WTC11 (cell line): Measurements from ENCODE around the gene ZNF236.

Experiments
- ELF4 ChIP-seq: sonication (generic); formaldehyde crosslinking; IDR thresholded peaks from 2 replicates; pipeline ENCODE4 v1.8.1; 2022; ENCODE audit warnings: low read depth, mild to moderate bottlenecking, moderate library complexity, missing genetic modification reagents
- ESRRA ChIP-seq: sonication (generic); formaldehyde crosslinking; IDR thresholded peaks from 2 replicates; pipeline ENCODE4 v1.8.1; 2022; ENCODE audit warnings: mild to moderate bottlenecking, missing genetic modification reagents, borderline replicate concordance
- ETV6 ChIP-seq: sonication (generic); formaldehyde crosslinking; IDR thresholded peaks from 2 replicates; pipeline ENCODE4 v1.8.1; 2022; ENCODE audit warnings: mild to moderate bottlenecking, missing genetic modification reagents
- FOXK1 ChIP-seq: sonication (generic); formaldehyde crosslinking; IDR thresholded peaks from 2 replicates; pipeline ENCODE4 v1.8.0; 2022; ENCODE audit warnings: mild to moderate bottlenecking, moderate library complexity, missing genetic modification reagents
- NFE2L1 ChIP-seq: sonication (generic); formaldehyde crosslinking; IDR thresholded peaks from 2 replicates; pipeline ENCODE4 v1.8.1; 2023; ENCODE audit warnings: missing genetic modification reagents
- NR2C2 ChIP-seq: sonication (generic); formaldehyde crosslinking; IDR thresholded peaks from 2 replicates; pipeline ENCODE4 v1.8.0; 2022; ENCODE audit warnings: mild to moderate bottlenecking, missing genetic modification reagents
- SP1 ChIP-seq: sonication (generic); formaldehyde crosslinking; conservative IDR thresholded peaks from 2 replicates; pipeline ENCODE4 v1.8.1; 2022; ENCODE audit warnings: missing genetic modification reagents
- ZNF232 ChIP-seq: sonication (generic); formaldehyde crosslinking; IDR thresholded peaks from 2 replicates; pipeline ENCODE4 v1.8.0; 2022; ENCODE audit warnings: mild to moderate bottlenecking, missing genetic modification reagents
- TF ChIP-seq, protein P1 (sequence below): sonication (generic); formaldehyde crosslinking; IDR thresholded peaks from 2 replicates; pipeline ENCODE4 v1.8.1; 2022; ENCODE audit warnings: mild to moderate bottlenecking, missing genetic modification reagents, moderate library complexity, borderline replicate concordance
- TF ChIP-seq, protein P2 (sequence below): fragments of 200-600 bp; IDR thresholded peaks from 2 replicates; pipeline ENCODE4 v1.8.0; 2022; ENCODE audit warnings: antibody characterized with exemption
- TF ChIP-seq, protein P3 (sequence below): sonication (generic); formaldehyde crosslinking; IDR thresholded peaks from 2 replicates; pipeline ENCODE4 v1.8.0; 2023; ENCODE audit warnings: mild to moderate bottlenecking, missing genetic modification reagents
- TF ChIP-seq, protein P4 (sequence below): sonication (generic); formaldehyde crosslinking; IDR thresholded peaks from 2 replicates; pipeline ENCODE4 v1.8.0; 2022; ENCODE audit warnings: mild to moderate bottlenecking, missing genetic modification reagents

DNA sequence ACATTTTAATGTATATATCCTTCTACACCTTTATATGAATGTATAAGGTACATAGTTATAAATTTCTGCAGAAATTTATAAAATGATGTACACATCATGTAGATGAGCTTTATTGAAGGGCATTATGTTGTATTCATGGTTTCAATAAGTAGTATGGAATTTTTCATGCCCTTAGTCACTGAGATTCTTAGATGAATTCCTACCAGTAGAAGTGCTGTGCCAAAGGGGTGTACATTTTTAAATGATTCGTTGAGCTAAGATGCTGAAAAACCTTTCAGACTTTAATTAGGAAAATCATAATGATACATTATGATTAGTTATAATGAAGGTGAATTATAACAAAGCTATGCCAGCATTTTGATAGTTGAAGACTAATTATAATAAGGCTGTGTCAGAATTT, 115.2 kb downstream of the ZNF236 start:
- TF ChIP-seq ESRRA = no peak
- TF ChIP-seq, protein P1, sequence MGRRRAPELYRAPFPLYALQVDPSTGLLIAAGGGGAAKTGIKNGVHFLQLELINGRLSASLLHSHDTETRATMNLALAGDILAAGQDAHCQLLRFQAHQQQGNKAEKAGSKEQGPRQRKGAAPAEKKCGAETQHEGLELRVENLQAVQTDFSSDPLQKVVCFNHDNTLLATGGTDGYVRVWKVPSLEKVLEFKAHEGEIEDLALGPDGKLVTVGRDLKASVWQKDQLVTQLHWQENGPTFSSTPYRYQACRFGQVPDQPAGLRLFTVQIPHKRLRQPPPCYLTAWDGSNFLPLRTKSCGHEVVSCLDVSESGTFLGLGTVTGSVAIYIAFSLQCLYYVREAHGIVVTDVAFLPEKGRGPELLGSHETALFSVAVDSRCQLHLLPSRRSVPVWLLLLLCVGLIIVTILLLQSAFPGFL (CRISPR knock-in tag) = no peak
- no peak for TF ChIP-seq SP1 (CRISPR knock-in tag)
- no peak for TF ChIP-seq NFE2L1 (CRISPR knock-in tag)
- TF ChIP-seq ELF4 (CRISPR knock-in tag) = no peak
- TF ChIP-seq, protein P2, sequence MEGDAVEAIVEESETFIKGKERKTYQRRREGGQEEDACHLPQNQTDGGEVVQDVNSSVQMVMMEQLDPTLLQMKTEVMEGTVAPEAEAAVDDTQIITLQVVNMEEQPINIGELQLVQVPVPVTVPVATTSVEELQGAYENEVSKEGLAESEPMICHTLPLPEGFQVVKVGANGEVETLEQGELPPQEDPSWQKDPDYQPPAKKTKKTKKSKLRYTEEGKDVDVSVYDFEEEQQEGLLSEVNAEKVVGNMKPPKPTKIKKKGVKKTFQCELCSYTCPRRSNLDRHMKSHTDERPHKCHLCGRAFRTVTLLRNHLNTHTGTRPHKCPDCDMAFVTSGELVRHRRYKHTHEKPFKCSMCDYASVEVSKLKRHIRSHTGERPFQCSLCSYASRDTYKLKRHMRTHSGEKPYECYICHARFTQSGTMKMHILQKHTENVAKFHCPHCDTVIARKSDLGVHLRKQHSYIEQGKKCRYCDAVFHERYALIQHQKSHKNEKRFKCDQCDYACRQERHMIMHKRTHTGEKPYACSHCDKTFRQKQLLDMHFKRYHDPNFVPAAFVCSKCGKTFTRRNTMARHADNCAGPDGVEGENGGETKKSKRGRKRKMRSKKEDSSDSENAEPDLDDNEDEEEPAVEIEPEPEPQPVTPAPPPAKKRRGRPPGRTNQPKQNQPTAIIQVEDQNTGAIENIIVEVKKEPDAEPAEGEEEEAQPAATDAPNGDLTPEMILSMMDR = no peak
- TF ChIP-seq, protein P3, sequence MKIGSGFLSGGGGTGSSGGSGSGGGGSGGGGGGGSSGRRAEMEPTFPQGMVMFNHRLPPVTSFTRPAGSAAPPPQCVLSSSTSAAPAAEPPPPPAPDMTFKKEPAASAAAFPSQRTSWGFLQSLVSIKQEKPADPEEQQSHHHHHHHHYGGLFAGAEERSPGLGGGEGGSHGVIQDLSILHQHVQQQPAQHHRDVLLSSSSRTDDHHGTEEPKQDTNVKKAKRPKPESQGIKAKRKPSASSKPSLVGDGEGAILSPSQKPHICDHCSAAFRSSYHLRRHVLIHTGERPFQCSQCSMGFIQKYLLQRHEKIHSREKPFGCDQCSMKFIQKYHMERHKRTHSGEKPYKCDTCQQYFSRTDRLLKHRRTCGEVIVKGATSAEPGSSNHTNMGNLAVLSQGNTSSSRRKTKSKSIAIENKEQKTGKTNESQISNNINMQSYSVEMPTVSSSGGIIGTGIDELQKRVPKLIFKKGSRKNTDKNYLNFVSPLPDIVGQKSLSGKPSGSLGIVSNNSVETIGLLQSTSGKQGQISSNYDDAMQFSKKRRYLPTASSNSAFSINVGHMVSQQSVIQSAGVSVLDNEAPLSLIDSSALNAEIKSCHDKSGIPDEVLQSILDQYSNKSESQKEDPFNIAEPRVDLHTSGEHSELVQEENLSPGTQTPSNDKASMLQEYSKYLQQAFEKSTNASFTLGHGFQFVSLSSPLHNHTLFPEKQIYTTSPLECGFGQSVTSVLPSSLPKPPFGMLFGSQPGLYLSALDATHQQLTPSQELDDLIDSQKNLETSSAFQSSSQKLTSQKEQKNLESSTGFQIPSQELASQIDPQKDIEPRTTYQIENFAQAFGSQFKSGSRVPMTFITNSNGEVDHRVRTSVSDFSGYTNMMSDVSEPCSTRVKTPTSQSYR (CRISPR knock-in tag) = no peak
- TF ChIP-seq NR2C2 = no peak
- TF ChIP-seq ZNF232 = no peak
- TF ChIP-seq FOXK1 (CRISPR knock-in tag) = no peak
- TF ChIP-seq, protein P4, sequence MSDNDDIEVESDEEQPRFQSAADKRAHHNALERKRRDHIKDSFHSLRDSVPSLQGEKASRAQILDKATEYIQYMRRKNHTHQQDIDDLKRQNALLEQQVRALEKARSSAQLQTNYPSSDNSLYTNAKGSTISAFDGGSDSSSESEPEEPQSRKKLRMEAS = no peak
- TF ChIP-seq ETV6 (CRISPR knock-in tag) = no peak
